ENCODE results near the gene PTTG1.
"Not testable (repeated sequence)": the region's sequence is repeated elsewhere in the genome, so short reads cannot be mapped to it uniquely, and the experiment has no call there.

GRCh38 chr5:160436661-160437060 is 15.0 kb downstream of the PTTG1 start:
- TF ChIP-seq CTCF, POLR2A (IDR thresholded peaks at IDR 0.05): not testable (repeated sequence)

Measured in testis (tissue), 2 donors.